ENCODE results near the gene FLG2.

The FLG2 gene

GRCh38 chr1:152372672-152373071 is 12.9 kb upstream of the FLG2 start:
- TF ChIP-seq CEBPB (IDR thresholded peaks at IDR 0.05) (no peak), CREB1 (IDR thresholded peaks at IDR 0.05; ENCODE audit: low read depth) (no peak), YY1 (IDR thresholded peaks at IDR 0.05; ENCODE audit: low read depth) (no peak), NFIC (IDR thresholded peaks at IDR 0.05) (no peak), MAX (IDR thresholded peaks at IDR 0.05) (no peak), TEAD4 (IDR thresholded peaks at IDR 0.05) (no peak), FOXM1 (IDR thresholded peaks at IDR 0.05; ENCODE audit: borderline replicate concordance, low read depth) (no peak), ZBTB7A (IDR thresholded peaks at IDR 0.05; ENCODE audit: low read depth) (no peak), TCF12 (IDR thresholded peaks at IDR 0.05; ENCODE audit: low read depth) (no peak), EP300 (IDR thresholded peaks at IDR 0.05; ENCODE audit: borderline replicate concordance) (no peak), USF1 (IDR thresholded peaks at IDR 0.05) (no peak), EGR1 (IDR thresholded peaks at IDR 0.05) (no peak), RAD21 (IDR thresholded peaks at IDR 0.05; ENCODE audit: low read depth) (no peak), TAF1 (IDR thresholded peaks at IDR 0.05; ENCODE audit: low read depth) (no peak)
- TF ChIP-seq, protein P1, sequence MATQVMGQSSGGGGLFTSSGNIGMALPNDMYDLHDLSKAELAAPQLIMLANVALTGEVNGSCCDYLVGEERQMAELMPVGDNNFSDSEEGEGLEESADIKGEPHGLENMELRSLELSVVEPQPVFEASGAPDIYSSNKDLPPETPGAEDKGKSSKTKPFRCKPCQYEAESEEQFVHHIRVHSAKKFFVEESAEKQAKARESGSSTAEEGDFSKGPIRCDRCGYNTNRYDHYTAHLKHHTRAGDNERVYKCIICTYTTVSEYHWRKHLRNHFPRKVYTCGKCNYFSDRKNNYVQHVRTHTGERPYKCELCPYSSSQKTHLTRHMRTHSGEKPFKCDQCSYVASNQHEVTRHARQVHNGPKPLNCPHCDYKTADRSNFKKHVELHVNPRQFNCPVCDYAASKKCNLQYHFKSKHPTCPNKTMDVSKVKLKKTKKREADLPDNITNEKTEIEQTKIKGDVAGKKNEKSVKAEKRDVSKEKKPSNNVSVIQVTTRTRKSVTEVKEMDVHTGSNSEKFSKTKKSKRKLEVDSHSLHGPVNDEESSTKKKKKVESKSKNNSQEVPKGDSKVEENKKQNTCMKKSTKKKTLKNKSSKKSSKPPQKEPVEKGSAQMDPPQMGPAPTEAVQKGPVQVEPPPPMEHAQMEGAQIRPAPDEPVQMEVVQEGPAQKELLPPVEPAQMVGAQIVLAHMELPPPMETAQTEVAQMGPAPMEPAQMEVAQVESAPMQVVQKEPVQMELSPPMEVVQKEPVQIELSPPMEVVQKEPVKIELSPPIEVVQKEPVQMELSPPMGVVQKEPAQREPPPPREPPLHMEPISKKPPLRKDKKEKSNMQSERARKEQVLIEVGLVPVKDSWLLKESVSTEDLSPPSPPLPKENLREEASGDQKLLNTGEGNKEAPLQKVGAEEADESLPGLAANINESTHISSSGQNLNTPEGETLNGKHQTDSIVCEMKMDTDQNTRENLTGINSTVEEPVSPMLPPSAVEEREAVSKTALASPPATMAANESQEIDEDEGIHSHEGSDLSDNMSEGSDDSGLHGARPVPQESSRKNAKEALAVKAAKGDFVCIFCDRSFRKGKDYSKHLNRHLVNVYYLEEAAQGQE (IDR thresholded peaks at IDR 0.05; ENCODE audit: low read depth), result no peak

GRCh38 chr1:152367436-152367835 is 7.6 kb upstream of the FLG2 start:
- TF ChIP-seq NFIC (IDR thresholded peaks at IDR 0.05), result no peak
- no peak for TF ChIP-seq USF1 (IDR thresholded peaks at IDR 0.05)
- no peak for TF ChIP-seq CEBPB (IDR thresholded peaks at IDR 0.05)
- TF ChIP-seq, protein P1 (IDR thresholded peaks at IDR 0.05; ENCODE audit: low read depth), result no peak
- no peak for TF ChIP-seq TCF12 (IDR thresholded peaks at IDR 0.05; ENCODE audit: low read depth)
- no peak for TF ChIP-seq RAD21 (IDR thresholded peaks at IDR 0.05; ENCODE audit: low read depth)
- no peak for TF ChIP-seq FOXM1 (IDR thresholded peaks at IDR 0.05; ENCODE audit: borderline replicate concordance, low read depth)
- no peak for TF ChIP-seq EP300 (IDR thresholded peaks at IDR 0.05; ENCODE audit: borderline replicate concordance)
- no peak for TF ChIP-seq TEAD4 (IDR thresholded peaks at IDR 0.05)
- no peak for TF ChIP-seq ZBTB7A (IDR thresholded peaks at IDR 0.05; ENCODE audit: low read depth)
- TF ChIP-seq MAX (IDR thresholded peaks at IDR 0.05), result no peak
- no peak for TF ChIP-seq TAF1 (IDR thresholded peaks at IDR 0.05; ENCODE audit: low read depth)
- no peak for TF ChIP-seq CREB1 (IDR thresholded peaks at IDR 0.05; ENCODE audit: low read depth)
- no peak for TF ChIP-seq YY1 (IDR thresholded peaks at IDR 0.05; ENCODE audit: low read depth)
- TF ChIP-seq EGR1 (IDR thresholded peaks at IDR 0.05), result no peak

- TF ChIP-seq CEBPB (IDR thresholded peaks at IDR 0.05), result no peak
- no peak for TF ChIP-seq EP300 (IDR thresholded peaks at IDR 0.05; ENCODE audit: borderline replicate concordance)
- TF ChIP-seq TAF1 (IDR thresholded peaks at IDR 0.05; ENCODE audit: low read depth), result no peak
- TF ChIP-seq TCF12 (IDR thresholded peaks at IDR 0.05; ENCODE audit: low read depth), result no peak
- no peak for TF ChIP-seq RAD21 (IDR thresholded peaks at IDR 0.05; ENCODE audit: low read depth)
- no peak for TF ChIP-seq MAX (IDR thresholded peaks at IDR 0.05)
- TF ChIP-seq EGR1 (IDR thresholded peaks at IDR 0.05), result no peak
- TF ChIP-seq CREB1 (IDR thresholded peaks at IDR 0.05; ENCODE audit: low read depth), result no peak
These were observed 3.1 kb downstream of the FLG2 start for GRCh38 chr1:152356736-152357135.

DNA sequence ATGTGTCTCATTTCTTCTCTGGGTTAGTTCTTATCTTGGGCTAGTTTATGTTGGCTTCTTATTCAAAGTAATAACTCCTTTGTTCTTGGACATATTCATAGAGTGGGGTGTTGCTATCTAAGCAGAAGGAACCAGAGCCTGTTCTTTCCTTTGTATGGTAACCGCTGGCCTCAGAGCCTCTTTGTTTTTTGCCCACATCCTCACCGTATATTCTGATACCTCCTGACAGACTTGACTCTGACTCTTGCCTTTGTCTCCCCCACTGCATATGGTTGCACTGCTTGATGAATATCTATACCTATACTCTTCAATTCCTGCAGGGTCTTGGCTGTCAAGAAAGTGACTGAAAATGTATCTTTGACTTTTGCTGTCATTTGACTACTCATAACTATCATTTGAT is 10.2 kb downstream of the FLG2 start:
- TF ChIP-seq ZBTB7A (IDR thresholded peaks at IDR 0.05; ENCODE audit: low read depth), result no peak
- TF ChIP-seq CEBPB (IDR thresholded peaks at IDR 0.05), result no peak
- TF ChIP-seq EGR1 (IDR thresholded peaks at IDR 0.05), result no peak
- no peak for TF ChIP-seq TCF12 (IDR thresholded peaks at IDR 0.05; ENCODE audit: low read depth)
- TF ChIP-seq, protein P1 (IDR thresholded peaks at IDR 0.05; ENCODE audit: low read depth), result no peak
- TF ChIP-seq TAF1 (IDR thresholded peaks at IDR 0.05; ENCODE audit: low read depth), result no peak
- TF ChIP-seq CREB1 (IDR thresholded peaks at IDR 0.05; ENCODE audit: low read depth), result no peak
- TF ChIP-seq MAX (IDR thresholded peaks at IDR 0.05), result no peak
- no peak for TF ChIP-seq EP300 (IDR thresholded peaks at IDR 0.05; ENCODE audit: borderline replicate concordance)
- no peak for TF ChIP-seq RAD21 (IDR thresholded peaks at IDR 0.05; ENCODE audit: low read depth)
- no peak for TF ChIP-seq FOXM1 (IDR thresholded peaks at IDR 0.05; ENCODE audit: borderline replicate concordance, low read depth)
- no peak for TF ChIP-seq USF1 (IDR thresholded peaks at IDR 0.05)
